Activated naive CD8-positive, alpha-beta T cell treated with anti-CD3 and anti-CD28 coated beads, Interleukin-2, amount 50 U/mL, for 24 hours (primary cell): ENCODE results near the gene ZNF473.

Source experiments
- ATAC-seq: fragments of 150-1000 bp; cut with Tn5 transposase; one replicate; pipeline ENCODE4 v1.10.0; 2021
- DNase-seq: peaks from one replicate; pipeline ENCODE4 v3.0.0; 2021
- H3K27ac Mint-ChIP-seq: one replicate; pipeline ENCODE4 v1.8.0; 2021; ENCODE audit warnings: mild to moderate bottlenecking, mixed read lengths
- H3K27me3 Mint-ChIP-seq: one replicate; pipeline ENCODE4 v1.8.0; 2021; ENCODE audit warnings: mixed read lengths
- H3K36me3 Mint-ChIP-seq: one replicate; pipeline ENCODE4 v1.8.0; 2021; ENCODE audit warnings: low read depth, mixed read lengths
- H3K4me1 Mint-ChIP-seq: one replicate; pipeline ENCODE4 v1.8.0; 2021; ENCODE audit warnings: mixed read lengths
- H3K4me3 Mint-ChIP-seq: one replicate; pipeline ENCODE4 v1.8.0; 2021; ENCODE audit warnings: mild to moderate bottlenecking, moderate library complexity, mixed read lengths
- H3K9me3 Mint-ChIP-seq: one replicate; pipeline ENCODE4 v1.8.0; 2021; ENCODE audit warnings: mixed read lengths

ZNF473 gene

GRCh38 chr19:50025794-50026549 lies at the start of gene ZNF473:
TSS of gene ZNF473 (plus strand) at chr19:50026005. CDS start at chr19:50031083, 5,078 bp downstream.
- peaks cover 8% of the 10 kb centered on the region for H3K9me3 Mint-ChIP-seq
- peaks cover 45% of the 10 kb centered on the region for H3K4me1 Mint-ChIP-seq
- H3K27ac Mint-ChIP-seq, result peak within 1 kb of the TSS; percentile 100
- DNase-seq (peak; percentile 88), ATAC-seq (peak; percentile 80)
- H3K36me3 Mint-ChIP-seq, result peaks cover 32% of the 10 kb centered on the region
- H3K4me3 Mint-ChIP-seq, result peak within 1 kb of the TSS; percentile 95
- peaks cover 5% of the 10 kb centered on the region for H3K27me3 Mint-ChIP-seq

DNA sequence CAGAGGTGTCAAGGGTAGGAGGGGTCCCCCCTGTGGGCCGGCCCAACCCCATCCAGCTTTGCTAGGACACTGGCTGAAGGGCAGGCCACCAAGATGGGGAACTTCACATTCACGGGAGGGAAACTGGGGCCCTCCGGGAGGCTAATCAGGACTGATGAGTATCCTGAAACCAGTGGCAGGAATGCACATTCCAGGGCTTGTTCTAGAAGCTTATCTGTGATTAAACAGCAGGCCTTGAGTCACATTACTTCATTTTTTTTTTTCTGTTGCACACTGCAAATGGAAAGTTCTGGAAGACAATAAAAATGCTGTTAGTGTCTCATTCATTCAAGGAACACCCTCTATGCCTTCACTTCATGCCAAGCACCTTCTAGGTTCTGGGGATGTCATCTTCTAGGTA lies 49.3 kb upstream of the ZNF473 start:
- no peak overlapping the region for H3K4me3 Mint-ChIP-seq
- no peaks in the 10 kb centered on the region for H3K36me3 Mint-ChIP-seq
- H3K4me1 Mint-ChIP-seq, result no peaks in the 10 kb centered on the region
- no peaks in the 10 kb centered on the region for H3K27me3 Mint-ChIP-seq
- no peak overlapping the region for H3K27ac Mint-ChIP-seq
- DNase-seq (no peak), ATAC-seq (no peak)
- no peaks in the 10 kb centered on the region for H3K9me3 Mint-ChIP-seq

DNA sequence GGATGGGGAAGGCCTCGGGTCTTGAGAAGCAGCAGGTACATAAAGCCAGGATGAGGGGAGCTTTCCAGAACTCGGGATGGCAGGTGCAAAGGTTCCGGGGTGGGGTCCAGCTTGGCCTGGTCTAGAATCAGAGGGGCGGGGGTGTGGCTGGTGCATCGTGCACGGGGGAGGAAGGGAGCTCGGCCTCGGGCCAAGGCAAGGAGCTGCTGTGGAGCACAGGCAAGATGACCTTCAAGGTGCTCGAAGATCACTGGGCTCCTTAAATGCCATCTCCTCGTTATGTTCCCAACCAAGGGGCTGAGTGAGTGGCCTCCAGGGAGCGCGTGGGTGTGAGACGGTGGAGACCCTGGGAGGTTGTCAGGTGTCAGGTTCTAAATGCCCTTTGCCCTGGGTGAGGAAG lies 48.7 kb upstream of the ZNF473 start:
- no peak overlapping the region for H3K27ac Mint-ChIP-seq

GRCh38 chr19:49977881-49978280 lies 47.9 kb upstream of the ZNF473 start:
- H3K27me3 Mint-ChIP-seq, result no peaks in the 10 kb centered on the region
- no peaks in the 10 kb centered on the region for H3K36me3 Mint-ChIP-seq
- no peaks in the 10 kb centered on the region for H3K9me3 Mint-ChIP-seq
- H3K4me1 Mint-ChIP-seq, result no peaks in the 10 kb centered on the region
- no peak overlapping the region for H3K27ac Mint-ChIP-seq
- no peak for DNase-seq
- no peak for ATAC-seq
- no peak overlapping the region for H3K4me3 Mint-ChIP-seq

More for the DNA sequence above, 48.7 kb upstream of the ZNF473 start:
- no peak for DNase-seq
- no peaks in the 10 kb centered on the region for H3K9me3 Mint-ChIP-seq
- no peaks in the 10 kb centered on the region for H3K27me3 Mint-ChIP-seq
- ATAC-seq, result no peak
- no peak overlapping the region for H3K4me3 Mint-ChIP-seq
- H3K36me3 Mint-ChIP-seq, result no peaks in the 10 kb centered on the region
- H3K4me1 Mint-ChIP-seq, result no peaks in the 10 kb centered on the region

- H3K4me1 Mint-ChIP-seq, result no peaks in the 10 kb centered on the region
- no peak for ATAC-seq
- DNase-seq, result no peak
- H3K4me3 Mint-ChIP-seq, result no peak overlapping the region
- no peaks in the 10 kb centered on the region for H3K36me3 Mint-ChIP-seq
- no peaks in the 10 kb centered on the region for H3K9me3 Mint-ChIP-seq
- H3K27ac Mint-ChIP-seq, result no peak overlapping the region
- no peaks in the 10 kb centered on the region for H3K27me3 Mint-ChIP-seq
Measured at GRCh38 chr19:49978324-49978723, 47.5 kb upstream of the ZNF473 start.

GRCh38 chr19:49981603-49982593 lies 43.9 kb upstream of the ZNF473 start:
- no peaks in the 10 kb centered on the region for H3K27me3 Mint-ChIP-seq
- H3K4me1 Mint-ChIP-seq, result no peaks in the 10 kb centered on the region
- H3K9me3 Mint-ChIP-seq, result no peaks in the 10 kb centered on the region
- peaks cover 3% of the 10 kb centered on the region for H3K36me3 Mint-ChIP-seq
- no peak overlapping the region for H3K4me3 Mint-ChIP-seq
- ATAC-seq (no peak), DNase-seq (no peak)
- H3K27ac Mint-ChIP-seq, result no peak overlapping the region

DNA sequence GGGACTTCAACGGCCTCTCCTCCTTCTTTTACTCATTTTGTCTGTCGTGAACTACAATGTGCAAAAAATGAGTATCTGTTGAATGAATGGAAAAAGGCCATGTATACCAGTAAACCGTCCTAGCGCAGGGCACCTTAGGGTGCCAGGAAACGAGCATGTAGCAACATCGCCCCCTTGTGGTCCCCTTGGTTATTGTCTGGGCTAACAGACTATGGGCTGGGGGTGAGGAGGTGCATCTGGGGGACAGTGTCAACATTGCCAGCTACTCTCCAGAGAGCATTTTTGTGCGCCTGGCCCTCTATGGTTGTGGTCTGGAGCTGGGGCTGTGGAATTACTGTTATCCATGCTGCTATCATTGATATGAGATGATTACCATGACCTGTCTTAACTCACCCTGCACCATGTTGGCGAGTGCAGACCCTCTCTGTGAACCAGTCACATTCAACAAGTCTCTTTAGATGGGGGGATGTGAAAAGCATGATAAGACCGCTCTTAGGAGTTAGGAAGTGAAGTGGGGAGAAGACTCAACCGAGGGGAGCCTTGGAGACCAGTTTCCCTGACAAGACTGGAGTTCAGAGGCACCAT lies 42.1 kb upstream of the ZNF473 start:
- Mint-ChIP-seq H3K4me3 (no peak overlapping the region), H3K9me3 (no peaks in the 10 kb centered on the region), H3K36me3 (peaks cover 13% of the 10 kb centered on the region), H3K4me1 (peaks cover 10% of the 10 kb centered on the region), H3K27ac (no peak overlapping the region), H3K27me3 (no peaks in the 10 kb centered on the region)
- DNase-seq (peak; percentile 85), ATAC-seq (peak; percentile 68)

GRCh38 chr19:49984491-49984890 lies 41.3 kb upstream of the ZNF473 start:
- peaks cover 15% of the 10 kb centered on the region for H3K36me3 Mint-ChIP-seq
- H3K27me3 Mint-ChIP-seq, result no peaks in the 10 kb centered on the region
- no peak overlapping the region for H3K27ac Mint-ChIP-seq
- H3K4me3 Mint-ChIP-seq, result no peak overlapping the region
- DNase-seq (no peak), ATAC-seq (no peak)
- no peaks in the 10 kb centered on the region for H3K9me3 Mint-ChIP-seq
- H3K4me1 Mint-ChIP-seq, result peaks cover 14% of the 10 kb centered on the region

DNA sequence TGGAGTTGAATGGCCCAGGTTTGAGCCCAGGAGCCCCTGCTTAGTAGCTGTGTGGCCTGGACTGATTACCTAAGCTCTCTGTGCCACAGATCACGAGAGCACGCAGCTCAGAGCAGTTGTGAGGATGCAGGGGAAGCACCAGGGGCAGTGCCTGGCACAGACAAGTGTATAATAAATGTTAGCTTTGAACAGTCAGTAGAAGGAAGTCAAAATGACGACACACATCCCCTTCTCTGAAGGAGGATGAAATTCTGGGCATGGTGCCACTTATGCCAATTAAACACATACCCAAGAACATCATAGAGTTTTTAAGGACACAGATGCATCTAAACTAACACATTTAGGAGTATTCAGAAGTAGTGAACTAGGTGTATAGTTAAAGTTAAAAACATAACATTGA lies 39.9 kb upstream of the ZNF473 start:
- Mint-ChIP-seq H3K4me1 (peaks cover 14% of the 10 kb centered on the region), H3K9me3 (no peaks in the 10 kb centered on the region), H3K27ac (no peak overlapping the region), H3K4me3 (no peak overlapping the region), H3K27me3 (no peaks in the 10 kb centered on the region), H3K36me3 (peaks cover 16% of the 10 kb centered on the region)
- no peak for DNase-seq
- no peak for ATAC-seq

GRCh38 chr19:49986354-49986753 lies 39.5 kb upstream of the ZNF473 start:
- H3K27me3 Mint-ChIP-seq, result no peaks in the 10 kb centered on the region
- H3K9me3 Mint-ChIP-seq, result no peaks in the 10 kb centered on the region
- peaks cover 14% of the 10 kb centered on the region for H3K4me1 Mint-ChIP-seq
- no peak overlapping the region for H3K4me3 Mint-ChIP-seq
- ATAC-seq (no peak), DNase-seq (no peak)
- peaks cover 20% of the 10 kb centered on the region for H3K36me3 Mint-ChIP-seq
- H3K27ac Mint-ChIP-seq, result no peak overlapping the region

DNA sequence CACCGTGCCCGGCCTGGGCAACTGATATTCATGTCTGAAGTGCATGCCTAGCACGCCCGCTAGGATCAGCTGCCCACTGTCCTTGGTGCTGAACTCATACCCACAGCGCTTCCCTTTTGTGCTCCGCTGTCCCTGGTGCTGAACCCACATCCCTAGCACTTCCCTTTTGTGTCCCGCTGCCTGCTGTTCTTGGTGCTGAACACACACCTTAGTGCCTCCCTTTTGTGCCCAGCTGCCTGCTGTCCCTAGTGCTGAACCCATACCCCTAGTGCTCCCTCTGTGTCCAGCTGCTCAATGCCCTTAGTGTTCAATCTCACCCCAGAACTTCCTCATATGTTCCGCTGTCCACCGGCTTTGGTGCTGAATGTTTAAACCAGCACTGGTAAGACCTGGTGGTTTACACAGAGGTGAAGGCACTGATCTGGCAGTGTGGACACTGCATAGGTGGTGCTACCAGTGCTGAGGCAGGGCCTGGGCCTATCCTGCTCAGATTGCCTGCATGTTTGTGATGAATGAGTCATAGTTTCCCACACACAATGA lies 38.6 kb upstream of the ZNF473 start:
- no peaks in the 10 kb centered on the region for H3K27me3 Mint-ChIP-seq
- H3K4me1 Mint-ChIP-seq, result peaks cover 14% of the 10 kb centered on the region
- peaks cover 22% of the 10 kb centered on the region for H3K36me3 Mint-ChIP-seq
- ATAC-seq, result peak; percentile 37
- peak; percentile 82 for DNase-seq
- peak overlapping the region; percentile 49 for H3K27ac Mint-ChIP-seq
- H3K9me3 Mint-ChIP-seq, result no peaks in the 10 kb centered on the region
- H3K4me3 Mint-ChIP-seq, result no peak overlapping the region

GRCh38 chr19:49988007-49988406 lies 37.8 kb upstream of the ZNF473 start:
- no peak overlapping the region for H3K4me3 Mint-ChIP-seq
- ATAC-seq (no peak), DNase-seq (no peak)
- H3K9me3 Mint-ChIP-seq, result no peaks in the 10 kb centered on the region
- H3K27me3 Mint-ChIP-seq, result no peaks in the 10 kb centered on the region
- H3K27ac Mint-ChIP-seq, result no peak overlapping the region
- peaks cover 14% of the 10 kb centered on the region for H3K4me1 Mint-ChIP-seq
- H3K36me3 Mint-ChIP-seq, result peaks cover 22% of the 10 kb centered on the region

- ATAC-seq, result peak; percentile 81
- no peak for DNase-seq
- H3K9me3 Mint-ChIP-seq, result no peaks in the 10 kb centered on the region
- H3K27me3 Mint-ChIP-seq, result no peaks in the 10 kb centered on the region
- peaks cover 22% of the 10 kb centered on the region for H3K36me3 Mint-ChIP-seq
- H3K4me3 Mint-ChIP-seq, result no peak overlapping the region
- no peak overlapping the region for H3K27ac Mint-ChIP-seq
- peaks cover 14% of the 10 kb centered on the region for H3K4me1 Mint-ChIP-seq
Measured at GRCh38 chr19:49988433-49988832, 37.4 kb upstream of the ZNF473 start.

DNA sequence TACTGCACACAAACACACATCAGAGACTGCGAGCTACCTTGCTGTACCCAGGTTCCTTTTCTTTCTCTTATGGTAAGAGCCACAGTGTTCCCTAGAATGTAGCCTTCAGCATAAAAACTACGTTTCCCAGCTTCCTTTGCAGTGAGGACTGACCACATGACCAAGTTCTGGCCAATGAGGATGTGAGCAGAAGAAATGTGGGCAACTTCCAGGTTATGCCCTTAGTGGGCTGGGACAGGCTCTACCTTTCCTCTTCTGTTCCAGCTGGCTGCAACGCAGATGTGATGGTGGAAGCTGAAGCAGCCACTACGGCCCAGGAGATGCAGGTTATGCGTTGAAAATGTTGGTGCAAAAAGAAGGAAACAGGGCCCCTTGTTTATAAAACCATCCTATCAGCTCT lies 28.1 kb upstream of the ZNF473 start:
- H3K4me1 Mint-ChIP-seq, result peaks cover 19% of the 10 kb centered on the region
- peaks cover 37% of the 10 kb centered on the region for H3K36me3 Mint-ChIP-seq
- ATAC-seq (peak; percentile 44), DNase-seq (peak; percentile 18)
- H3K27ac Mint-ChIP-seq, result no peak overlapping the region
- no peaks in the 10 kb centered on the region for H3K27me3 Mint-ChIP-seq
- H3K4me3 Mint-ChIP-seq, result no peak overlapping the region
- no peaks in the 10 kb centered on the region for H3K9me3 Mint-ChIP-seq
